ENCODE results near the gene IRX2.

GRCh38 chr5:2763533-2763794 lies 12.0 kb upstream of the IRX2 start:
- TF ChIP-seq POLR2A (IDR thresholded peaks at IDR 0.05), result no peak
- TF ChIP-seq CTCF (IDR thresholded peaks at IDR 0.05), result no peak
